ENCODE measurements around the gene KCTD18. TPM values are rescaled to one million over a fixed set of nuclear protein-coding genes. Genes with fewer than 3 reads are reported as not detected.

The KCTD18 gene
- total and polyA plus RNA-seq, 8 donors = 1.2 to 22.9 (median 14.8) TPM

- Histone ChIP-seq H3K4me3 (no peak overlapping the region), H3K27ac (no peak overlapping the region), H3K9me3 (no peaks in the 10 kb centered on the region), H3K4me1 (no peaks in the 10 kb centered on the region), H3K27me3 (no peaks in the 10 kb centered on the region), H3K36me3 (peaks cover 20 to 70% (median 70%) of the 10 kb centered on the region in 4 donors)
- intact Hi-C loops (cut with DNase I; ENCODE audit: low total_unique reads) = no loop called here
- no peak for DNase-seq
- TF ChIP-seq POLR2AphosphoS5 (IDR thresholded peaks at IDR 0.05) (no peak), EP300 (IDR thresholded peaks at IDR 0.05) (no peak), POLR2A (IDR thresholded peaks at IDR 0.05) (no peak), CTCF (IDR thresholded peaks at IDR 0.05) (no peak)
- WGBS, 5 donors = 88 to 94% (median 91%) methylated on average over 2 of the region's 2 CpGs
These were observed 11.3 kb downstream of the KCTD18 start for GRCh38 chr2:200498402-200499162.

GRCh38 chr2:200496696-200497095 lies 13.2 kb downstream of the KCTD18 start:
- Histone ChIP-seq H3K27me3 (no peaks in the 10 kb centered on the region), H3K4me3 (no peak overlapping the region), H3K27ac (no peak overlapping the region), H3K4me1 (no peaks in the 10 kb centered on the region), H3K9me3 (no peaks in the 10 kb centered on the region), H3K36me3 (peaks cover 24 to 75% (median 72%) of the 10 kb centered on the region in 4 donors)
- intact Hi-C loops (cut with DNase I; ENCODE audit: low total_unique reads) = no loop called here
- DNase-seq = no peak
- TF ChIP-seq POLR2A (IDR thresholded peaks at IDR 0.05) (no peak), EP300 (IDR thresholded peaks at IDR 0.05) (no peak), POLR2AphosphoS5 (IDR thresholded peaks at IDR 0.05) (no peak), CTCF (IDR thresholded peaks at IDR 0.05) (no peak)
- 89 to 100% (median 95%) methylated on average over 1 of the region's 1 CpG for WGBS, 5 donors

- intact Hi-C loops (cut with DNase I; ENCODE audit: low total_unique reads) = no loop called here
- Histone ChIP-seq H3K4me3 (no peak overlapping the region), H3K27ac (no peak overlapping the region), H3K4me1 (no peaks in the 10 kb centered on the region), H3K36me3 (peaks cover 36 to 100% (median 96%) of the 10 kb centered on the region in 4 donors), H3K27me3 (no peaks in the 10 kb centered on the region), H3K9me3 (no peaks in the 10 kb centered on the region)
- TF ChIP-seq EP300 (IDR thresholded peaks at IDR 0.05) (no peak), POLR2A (IDR thresholded peaks at IDR 0.05) (no peak), POLR2AphosphoS5 (IDR thresholded peaks at IDR 0.05) (no peak), CTCF (IDR thresholded peaks at IDR 0.05) (no peak)
- DNase-seq = no peak
- WGBS, 5 donors = 91 to 96% (median 94%) methylated on average over 2 of the region's 2 CpGs
These were observed 15.8 kb downstream of the KCTD18 start for GRCh38 chr2:200494048-200494447.

- Histone ChIP-seq H3K27ac (no peak overlapping the region), H3K9me3 (no peaks in the 10 kb centered on the region), H3K4me3 (no peak overlapping the region), H3K27me3 (no peaks in the 10 kb centered on the region), H3K36me3 (peaks cover 36 to 89% (median 85%) of the 10 kb centered on the region in 4 donors), H3K4me1 (no peaks in the 10 kb centered on the region)
- no peak for DNase-seq
- intact Hi-C loops (cut with DNase I; ENCODE audit: low total_unique reads) = no loop called here
- no peak for TF ChIP-seq EP300 (IDR thresholded peaks at IDR 0.05)
- TF ChIP-seq POLR2A (IDR thresholded peaks at IDR 0.05) = no peak
- no peak for TF ChIP-seq POLR2AphosphoS5 (IDR thresholded peaks at IDR 0.05)
- no peak for TF ChIP-seq CTCF (IDR thresholded peaks at IDR 0.05)
These were observed 17.2 kb downstream of the KCTD18 start for GRCh38 chr2:200492656-200493055.

Data from stomach (tissue), 9 donors.